NCI-H69 (cell line): Measurements from ENCODE around the gene TMEM38B.
"Not testable (repeated sequence)": the region's sequence is repeated elsewhere in the genome, so short reads cannot be mapped to it uniquely, and the experiment has no call there.

Experiments used
- DNase-seq: peaks from one replicate; lab custom pipeline; 2025; lab: John Stamatoyannopoulos, UW

Gene TMEM38B

GRCh38 chr9:105681724-105682123 is 12.6 kb upstream of the TMEM38B start:
- DNase-seq, result no peak

DNA sequence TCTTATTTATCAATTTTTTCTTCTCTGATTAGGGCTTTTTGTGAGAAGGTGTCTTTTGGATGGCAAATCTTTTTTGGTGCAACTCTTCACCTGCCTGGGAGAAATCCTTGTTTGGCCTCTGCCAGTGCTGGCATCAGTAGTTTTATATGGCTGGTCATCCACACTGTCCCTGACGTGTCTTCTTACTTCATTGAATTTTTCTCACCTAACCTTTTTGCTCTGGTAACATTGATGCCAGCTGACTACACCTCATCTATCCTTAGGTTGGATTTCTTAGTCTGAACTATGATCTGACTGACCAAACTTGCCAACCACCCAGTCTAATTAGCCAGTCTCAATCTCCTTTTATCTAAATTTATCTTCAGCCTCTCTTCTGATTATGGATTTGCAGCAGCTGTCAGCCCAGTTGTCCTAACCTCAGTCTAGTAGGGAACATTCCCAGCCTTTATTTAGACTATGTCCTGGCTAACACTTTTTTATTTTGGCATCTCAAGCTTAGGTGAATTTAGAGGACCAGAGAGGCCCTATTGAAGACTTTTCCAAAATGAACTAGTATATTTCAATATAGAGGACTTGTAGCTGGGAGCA is 10.6 kb upstream of the TMEM38B start:
- no peak for DNase-seq

DNA sequence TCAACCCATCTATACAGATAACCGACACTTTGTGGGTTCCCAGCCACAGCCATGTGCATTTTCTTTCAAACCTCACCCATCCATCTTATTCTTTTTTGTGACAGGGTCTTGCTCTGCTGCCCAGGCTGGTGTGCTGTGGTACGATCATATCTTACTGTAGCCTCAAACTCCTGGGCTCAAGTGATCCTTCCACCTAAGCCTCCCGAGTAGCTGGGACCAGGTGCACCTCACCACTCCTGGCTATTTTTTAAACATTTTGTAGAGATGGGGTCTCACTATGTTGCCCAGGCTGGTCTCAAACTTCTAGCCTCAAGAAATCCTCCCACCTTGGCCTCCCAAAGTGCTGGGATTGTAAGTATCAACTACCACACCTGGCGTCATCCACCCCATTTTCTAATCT is 7.4 kb upstream of the TMEM38B start:
- DNase-seq, result no peak

GRCh38 chr9:105690742-105691141 is 3.6 kb upstream of the TMEM38B start:
- peak; percentile 28 for DNase-seq

- DNase-seq, result peak; percentile 61
Observed at GRCh38 chr9:105693435-105694189, 729 bp upstream of the TMEM38B start.

DNA sequence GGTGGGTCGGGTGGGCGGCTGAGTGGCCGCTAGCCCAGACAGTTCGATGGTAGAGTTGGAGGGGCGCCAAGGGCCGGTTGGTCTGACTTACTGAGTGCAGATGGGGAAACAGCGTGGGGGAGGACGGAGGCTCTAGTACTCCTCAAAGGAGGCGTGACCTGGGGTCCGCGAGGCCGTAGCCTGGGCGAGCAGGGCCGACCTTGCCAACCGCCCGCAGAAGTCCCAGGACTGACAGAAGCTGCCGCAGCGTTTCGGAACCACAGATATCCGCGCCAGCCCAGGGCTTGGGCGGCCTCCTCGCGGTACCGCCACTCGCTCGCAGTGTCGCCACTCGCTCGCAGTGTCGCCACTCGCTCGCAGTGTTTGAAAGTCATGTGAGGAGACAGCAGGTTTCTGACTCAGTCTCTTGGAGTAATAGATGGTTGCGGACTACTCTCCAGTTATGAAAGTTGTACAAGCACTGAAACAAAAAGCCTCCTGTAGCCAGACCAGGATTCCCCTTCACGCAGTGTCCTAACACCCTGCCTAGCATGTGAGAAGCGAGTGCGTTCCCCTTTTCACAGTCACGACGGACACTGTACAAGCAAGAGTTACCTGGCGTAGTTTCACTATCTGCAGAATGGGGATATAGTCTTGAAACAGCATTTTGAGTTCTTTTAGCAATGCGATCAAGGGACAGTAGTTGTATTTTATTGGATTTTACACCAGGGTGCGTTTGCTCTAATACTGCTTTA is 674 bp downstream of the TMEM38B start:
- peak; percentile 82 for DNase-seq

DNA sequence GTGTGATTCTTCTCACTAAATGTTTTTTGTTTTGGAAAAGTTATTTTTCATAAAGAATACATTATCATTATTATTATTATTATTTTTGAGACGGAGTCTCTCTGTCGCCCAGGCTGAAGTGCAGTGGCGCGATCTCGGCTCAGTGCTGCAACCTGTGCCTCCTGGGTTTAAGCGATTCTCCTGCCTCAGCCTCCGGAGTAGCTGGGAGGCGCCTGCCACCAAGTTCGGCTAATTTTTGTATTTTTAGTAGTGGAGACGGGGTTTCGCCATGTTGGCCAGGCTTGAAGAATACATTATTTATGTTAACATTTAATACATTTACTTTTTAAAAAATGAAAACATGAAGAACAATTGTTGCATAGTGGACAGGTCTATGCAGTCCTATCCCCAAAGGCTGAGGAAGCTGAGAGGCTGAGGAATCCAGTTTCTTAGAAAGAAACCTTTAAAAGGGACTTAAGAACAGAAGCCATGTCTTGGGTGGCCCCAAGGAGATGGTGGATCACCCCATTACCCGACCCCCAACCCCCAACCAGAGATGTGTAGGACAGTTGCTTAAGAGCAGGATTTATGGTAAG is 2.0 kb downstream of the TMEM38B start:
- no peak for DNase-seq

GRCh38 chr9:105697871-105698270 is 3.5 kb downstream of the TMEM38B start:
- no peak for DNase-seq

DNA sequence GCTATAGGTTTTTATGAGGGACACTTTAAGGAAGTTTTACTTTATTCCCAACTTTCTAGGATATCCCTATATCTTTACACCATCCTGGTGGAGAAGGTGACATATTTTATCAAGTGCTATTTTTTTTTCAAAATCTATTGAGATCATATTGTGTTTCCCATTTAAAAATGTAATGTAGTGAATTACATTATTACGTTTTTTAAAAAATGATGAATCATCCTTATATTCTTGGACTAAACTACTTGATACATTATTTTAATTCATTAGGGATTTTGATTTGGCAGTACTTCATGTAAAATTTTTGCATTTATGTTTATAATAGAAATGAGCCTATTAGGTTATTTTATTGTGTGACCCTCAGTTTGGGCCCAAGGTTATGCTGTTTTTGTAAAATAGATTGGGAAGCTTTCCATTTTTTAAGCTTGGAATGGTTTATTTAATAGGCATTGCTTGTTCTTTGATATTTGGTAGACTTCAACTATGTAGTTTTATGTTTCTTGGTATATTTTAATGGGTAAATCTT is 4.1 kb downstream of the TMEM38B start:
- DNase-seq, result no peak

GRCh38 chr9:105700668-105701067 is 6.3 kb downstream of the TMEM38B start:
- peak; percentile 33 for DNase-seq

DNA sequence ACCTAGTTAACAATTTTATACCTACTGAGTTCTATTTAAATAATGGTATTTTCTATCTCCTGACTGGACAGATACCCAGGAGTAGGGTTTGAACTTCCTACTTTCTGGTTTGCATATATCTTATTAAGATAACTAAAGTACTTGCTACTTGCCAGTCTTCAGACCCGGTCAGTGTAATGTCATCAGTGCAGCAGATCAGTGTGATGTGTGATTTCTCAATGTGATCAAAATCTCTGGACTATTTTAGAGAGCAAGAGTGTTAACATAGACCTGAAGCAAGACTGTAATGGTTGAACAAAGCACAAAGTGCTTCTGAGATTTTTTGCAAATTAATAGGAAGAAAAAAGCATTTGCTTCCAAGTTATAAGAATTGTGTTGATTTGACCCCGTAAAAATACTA is 6.8 kb downstream of the TMEM38B start:
- no peak for DNase-seq

DNA sequence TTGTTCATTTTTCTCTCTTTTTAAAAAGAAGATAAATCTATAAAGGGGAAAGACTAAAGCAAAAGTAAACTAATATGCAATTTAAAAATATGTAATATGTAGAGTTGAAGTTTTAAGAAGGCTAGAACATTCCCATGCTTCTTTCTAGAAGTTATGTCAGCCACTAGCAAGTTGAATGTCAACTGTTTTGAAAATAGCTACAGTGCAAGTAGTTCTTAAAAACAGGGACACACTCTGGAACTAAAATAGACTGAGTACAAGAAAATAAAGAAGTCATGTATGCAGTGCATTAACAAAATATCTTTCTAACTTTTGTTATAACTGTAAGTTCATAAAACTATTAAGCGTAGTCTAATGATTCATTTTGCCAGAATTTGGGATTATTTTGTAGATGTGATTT is 7.9 kb downstream of the TMEM38B start:
- no peak for DNase-seq

GRCh38 chr9:105703638-105704037 is 9.3 kb downstream of the TMEM38B start:
- DNase-seq, result not testable (repeated sequence)

- no peak for DNase-seq
Observed at GRCh38 chr9:105706156-105706555, 11.8 kb downstream of the TMEM38B start.

DNA sequence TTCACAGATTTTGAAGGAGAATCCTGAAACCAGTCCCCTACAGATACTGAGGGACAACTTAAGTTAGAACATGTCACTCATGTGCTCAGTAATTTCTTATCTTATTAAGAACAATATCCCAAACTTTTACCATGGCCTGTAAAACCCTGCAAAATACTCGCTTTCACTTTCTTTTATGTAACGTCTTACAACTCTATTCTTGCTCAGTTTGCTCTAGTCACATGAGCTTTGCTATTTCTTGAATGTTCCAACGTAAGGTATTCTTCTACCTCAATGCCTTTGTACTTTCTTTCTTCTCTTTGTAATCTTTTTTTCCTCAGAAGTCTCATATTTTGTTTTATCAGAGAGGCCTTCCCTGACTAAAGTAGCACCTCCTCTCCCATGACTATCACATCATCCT is 14.1 kb downstream of the TMEM38B start:
- no peak for DNase-seq

- DNase-seq, result no peak
Observed at GRCh38 chr9:105710638-105711037, 16.3 kb downstream of the TMEM38B start.

DNA sequence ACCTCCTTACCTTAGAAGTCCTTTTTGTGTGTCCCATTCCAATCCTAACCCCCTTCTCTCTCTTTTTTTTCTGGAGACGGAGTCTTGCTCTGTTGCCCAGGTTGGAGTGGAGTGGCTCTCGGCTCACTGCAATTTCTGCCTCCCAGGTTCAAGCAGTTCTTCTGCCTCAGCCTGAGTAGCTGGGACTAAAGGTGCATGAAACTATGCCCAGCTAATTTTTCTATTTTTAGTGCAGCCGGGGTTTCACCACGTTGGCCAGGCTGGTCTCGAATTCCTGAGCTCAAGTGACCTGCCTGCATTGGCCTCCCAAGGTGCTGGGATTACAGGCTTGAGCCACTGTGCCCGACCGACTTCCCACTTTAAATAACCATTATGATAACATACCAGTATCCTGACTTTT is 17.5 kb downstream of the TMEM38B start:
- DNase-seq, result no peak

DNA sequence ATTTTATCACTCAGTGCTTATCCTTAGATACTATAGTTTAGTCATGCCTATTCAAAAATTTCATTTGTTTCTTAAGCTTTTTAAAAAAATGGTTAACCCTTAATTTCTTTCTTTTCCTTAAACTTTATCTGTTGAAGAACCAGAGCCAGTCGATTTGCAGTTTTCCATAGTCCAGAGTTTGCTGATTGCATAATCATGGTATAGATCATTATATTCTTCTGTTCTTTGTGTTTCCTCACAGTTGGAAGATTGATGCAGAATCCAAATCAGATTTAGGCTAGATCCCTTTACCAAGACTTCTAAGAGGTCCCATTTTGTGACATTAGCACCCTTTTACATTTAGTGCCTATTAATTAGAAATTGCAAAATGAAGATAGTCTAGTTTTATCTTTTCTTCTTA is 18.0 kb downstream of the TMEM38B start:
- DNase-seq, result no peak

GRCh38 chr9:105712773-105713172 is 18.4 kb downstream of the TMEM38B start:
- no peak for DNase-seq

- DNase-seq, result no peak
Observed at GRCh38 chr9:105713260-105714019, 19.1 kb downstream of the TMEM38B start.

GRCh38 chr9:105714020-105714331 is 19.6 kb downstream of the TMEM38B start:
- no peak for DNase-seq

DNA sequence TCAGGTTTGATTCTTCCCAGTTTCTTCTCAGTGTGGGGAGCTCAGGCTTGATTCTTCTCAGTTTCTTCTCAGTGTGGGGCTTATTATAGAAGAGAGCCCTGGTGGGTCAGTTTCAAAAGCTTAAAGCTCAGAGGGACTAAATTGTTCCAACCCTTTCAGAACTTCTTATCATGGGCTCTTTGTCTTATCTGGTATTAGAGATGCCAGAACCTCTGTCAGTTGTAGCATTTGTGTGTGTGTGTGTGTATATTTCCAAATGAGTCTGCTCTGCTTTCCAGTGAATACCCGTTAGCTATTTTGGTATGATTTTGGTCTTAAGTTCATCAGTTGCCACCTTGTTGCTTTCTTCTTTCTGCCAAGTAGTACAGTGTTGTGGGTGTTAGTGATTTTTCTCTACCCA is 21.8 kb downstream of the TMEM38B start:
- DNase-seq, result no peak
